RWPE1 (cell line): ENCODE results near the gene PDE11A.

Source experiments
- CTCF ChIA-PET: fragments of 350-600 bp; sonication (Branson Sonifier 250); formaldehyde crosslinking; extraction: SDS; loops from one replicate; lab custom pipeline; 2021; lab: Yijun Ruan, JAX
- POLR2A ChIA-PET: fragments of 400-600 bp; formaldehyde crosslinking; extraction: SDS; loops from one replicate; lab custom pipeline; 2020; ENCODE audit warnings: antibody characterized with exemption; ENCODE audit not compliant: low non-redundant PET; lab: Yijun Ruan, JAX
- DNase-seq: peaks from one replicate; pipeline ENCODE4 v3.0.0; 2012; ENCODE audit warnings: low spot score
- H3K27ac ChIP-seq: fragments of 450-650 bp; 2 replicates; pipeline ENCODE4 v1.5.1; 2017
- CTCF ChIP-seq: fragments of 450-650 bp; conservative IDR thresholded peaks from 2 replicates; pipeline ENCODE4 v1.5.1; 2017; ENCODE audit warnings: low read depth, mild to moderate bottlenecking

Gene PDE11A

GRCh38 chr2:177618255-177619253 is 454.0 kb downstream of the PDE11A start:
- DNase-seq = peak; percentile 86
- ChIA-PET CTCF (interaction anchor here (0.6 kb wide), 1 partner anchor 9 kb away, joined by 3 read pairs; no protein-coding TSS in a partner anchor), POLR2A (no interaction called here)
- no peak for TF ChIP-seq CTCF
- peak overlapping the region; percentile 87 for H3K27ac ChIP-seq

- peak overlapping the region; percentile 87 for H3K27ac ChIP-seq
- ChIA-PET CTCF (no interaction called here), POLR2A (no interaction called here)
- DNase-seq = no peak
- no peak for TF ChIP-seq CTCF
Observed at GRCh38 chr2:177617849-177618248, 454.7 kb downstream of the PDE11A start.

GRCh38 chr2:177616731-177617130 is 455.8 kb downstream of the PDE11A start:
- ChIA-PET POLR2A (no interaction called here), CTCF (interaction anchor here (0.6 to 1.2 kb wide), 2 partner anchors 12 to 173 kb away, joined by 3 to 4 read pairs; no protein-coding TSS in a partner anchor)
- H3K27ac ChIP-seq = no peak overlapping the region
- no peak for TF ChIP-seq CTCF
- DNase-seq = no peak

- POLR2A ChIA-PET = no interaction called here
- CTCF ChIA-PET = interaction anchor here (0.6 to 1.2 kb wide), 2 partner anchors 12 to 173 kb away, joined by 3 to 4 read pairs; no protein-coding TSS in a partner anchor
Observed at GRCh38 chr2:177616066-177616465, 456.5 kb downstream of the PDE11A start.

GRCh38 chr2:177612659-177613058 is 459.9 kb downstream of the PDE11A start:
- TF ChIP-seq CTCF = no peak
- POLR2A ChIA-PET = no interaction called here
- no peak for DNase-seq
- CTCF ChIA-PET = no interaction called here
- H3K27ac ChIP-seq = no peak overlapping the region

More at GRCh38 chr2:177616066-177616465, 456.5 kb downstream of the PDE11A start:
- H3K27ac ChIP-seq = no peak overlapping the region
- TF ChIP-seq CTCF = no peak
- DNase-seq = no peak

- no peak overlapping the region for H3K27ac ChIP-seq
- no peak for TF ChIP-seq CTCF
- DNase-seq = peak; percentile 5
- ChIA-PET CTCF (interaction anchor here (0.6 kb wide), 1 partner anchor 77 kb away, joined by 3 read pairs; no protein-coding TSS in a partner anchor), POLR2A (no interaction called here)
Observed at GRCh38 chr2:177611310-177611886, 461.2 kb downstream of the PDE11A start.
